GM18498 (cell line): ENCODE measurements around the gene B4GAT1.
A peak's percentile ranks its signal among the peaks of the same experiment; 100 is the strongest.

ENCODE experiments used
- ATAC-seq: cut with Tn5 transposase; IDR thresholded peaks from one replicate; pipeline ENCODE4 v1.9.1; 2021; ENCODE audit warnings: mild to moderate bottlenecking, moderate library complexity; ENCODE audit not compliant: unreplicated experiment

The B4GAT1 gene

GRCh38 chr11:66338276-66339161 is 8.9 kb downstream of the B4GAT1 start:
- no peak for ATAC-seq

- ATAC-seq, result no peak
Observed at GRCh38 chr11:66337103-66337899, 10.1 kb downstream of the B4GAT1 start.

- peak; percentile 66 for ATAC-seq
Observed at GRCh38 chr11:66336234-66337102, 11.0 kb downstream of the B4GAT1 start, which contains the start of gene RIN1. RIN1 (minus strand) TSS chr11:66336434; CDS start chr11:66336402, 32 bp downstream.

- ATAC-seq, result no peak
Observed at GRCh38 chr11:66335531-66336233, 11.7 kb downstream of the B4GAT1 start.

GRCh38 chr11:66334605-66335442 is 12.6 kb downstream of the B4GAT1 start:
- ATAC-seq, result no peak

- ATAC-seq, result no peak
Observed at GRCh38 chr11:66333896-66334604, 13.4 kb downstream of the B4GAT1 start.

GRCh38 chr11:66333220-66333877 is 14.1 kb downstream of the B4GAT1 start:
- ATAC-seq, result no peak

GRCh38 chr11:66332371-66333219 is 14.8 kb downstream of the B4GAT1 start:
- ATAC-seq, result no peak

GRCh38 chr11:66331542-66332370 is 15.7 kb downstream of the B4GAT1 start:
- no peak for ATAC-seq

GRCh38 chr11:66330931-66331330 is 16.5 kb downstream of the B4GAT1 start:
- ATAC-seq, result no peak

GRCh38 chr11:66329165-66329673 is 18.2 kb downstream of the B4GAT1 start:
- ATAC-seq, result no peak

- ATAC-seq, result no peak
Observed at GRCh38 chr11:66328302-66329144, 18.9 kb downstream of the B4GAT1 start.

GRCh38 chr11:66328031-66328301 is 19.5 kb downstream of the B4GAT1 start:
- no peak for ATAC-seq

GRCh38 chr11:66327171-66328030 is 20.0 kb downstream of the B4GAT1 start:
- ATAC-seq, result no peak
